H9 (cell line): Measurements from ENCODE around the gene TEX19. TPM values are rescaled to one million over a fixed set of nuclear protein-coding genes. Genes with fewer than 3 reads are reported as not detected.

ENCODE experiments used
- DNase-seq: peaks from one replicate; pipeline ENCODE4 v3.0.0-alpha.2; 2017
- H2AFZ ChIP-seq: one replicate; pipeline ENCODE4 v1.6.1; 2013; ENCODE audit warnings: mild to moderate bottlenecking, low read length, control low read depth, moderate library complexity
- H2AK5ac ChIP-seq: 2 replicates; pipeline ENCODE4 v1.6.1; 2013; ENCODE audit warnings: low read length, control low read depth, mixed read lengths; ENCODE audit not compliant: insufficient read length
- H2BK120ac ChIP-seq: one replicate; pipeline ENCODE4 v1.6.1; 2013; ENCODE audit warnings: low read depth, mild to moderate bottlenecking, low read length, control low read depth, inconsistent platforms; ENCODE audit not compliant: poor library complexity, severe bottlenecking
- H2BK12ac ChIP-seq: 2 replicates; pipeline ENCODE4 v1.6.1; 2013; ENCODE audit warnings: low read length, control low read depth, mixed read lengths, low read depth; ENCODE audit not compliant: insufficient read length
- H2BK15ac ChIP-seq: 2 replicates; pipeline ENCODE4 v1.6.1; 2013; ENCODE audit warnings: low read depth, low read length, control low read depth
- H2BK20ac ChIP-seq: one replicate; pipeline ENCODE4 v1.6.1; 2013; ENCODE audit warnings: low read depth, mild to moderate bottlenecking, low read length, control low read depth, inconsistent platforms; ENCODE audit not compliant: poor library complexity, severe bottlenecking
- H2BK5ac ChIP-seq: 2 replicates; pipeline ENCODE4 v1.6.1; 2013; ENCODE audit warnings: low read length, control low read depth, mixed read lengths; ENCODE audit not compliant: insufficient read length
- H3K14ac ChIP-seq: 2 replicates; pipeline ENCODE4 v1.6.1; 2013; ENCODE audit warnings: low read length, control low read depth; ENCODE audit not compliant: insufficient read depth
- H3K18ac ChIP-seq: 2 replicates; pipeline ENCODE4 v1.6.1; 2013; ENCODE audit warnings: low read depth, mild to moderate bottlenecking, mixed read lengths, low read length, control low read depth; ENCODE audit not compliant: insufficient read length
- H3K23ac ChIP-seq: 2 replicates; pipeline ENCODE4 v1.6.1; 2013; ENCODE audit warnings: low read length, control low read depth, mixed read lengths, low read depth; ENCODE audit not compliant: insufficient read length
- H3K23me2 ChIP-seq: 2 replicates; pipeline ENCODE4 v1.6.1; 2013; ENCODE audit warnings: low read depth, mild to moderate bottlenecking, mixed read lengths, low read length, control low read depth; ENCODE audit not compliant: insufficient read length, poor library complexity, severe bottlenecking
- H3K27ac ChIP-seq: 2 replicates; pipeline ENCODE4 v1.5.1; 2013; ENCODE audit warnings: low read length, control low read depth, mixed read lengths, low read depth; ENCODE audit not compliant: insufficient read length
- H3K27me3 ChIP-seq: 2 replicates; pipeline ENCODE4 v1.6.1; 2013; ENCODE audit warnings: low read length, control low read depth, inconsistent platforms; ENCODE audit not compliant: insufficient read depth
- H3K4ac ChIP-seq: 2 replicates; pipeline ENCODE4 v1.6.1; 2013; ENCODE audit warnings: low read depth, mild to moderate bottlenecking, control low read depth, inconsistent platforms, low read length, moderate library complexity
- H3K4me1 ChIP-seq: 2 replicates; pipeline ENCODE4 v1.6.1; 2013; ENCODE audit warnings: low read length, control low read depth, inconsistent platforms; ENCODE audit not compliant: insufficient read depth
- H3K4me2 ChIP-seq: 2 replicates; pipeline ENCODE4 v1.6.1; 2013; ENCODE audit warnings: low read length, control low read depth, mixed read lengths; ENCODE audit not compliant: insufficient read length, insufficient read depth
- H3K56ac ChIP-seq: 2 replicates; pipeline ENCODE4 v1.6.1; 2013; ENCODE audit warnings: low read depth, mild to moderate bottlenecking, mixed read lengths, low read length, control low read depth; ENCODE audit not compliant: insufficient read length
- H3K79me1 ChIP-seq: 2 replicates; pipeline ENCODE4 v1.6.1; 2013; ENCODE audit warnings: low read depth, mild to moderate bottlenecking, moderate library complexity, low read length, control low read depth, inconsistent platforms; ENCODE audit not compliant: insufficient read depth, poor library complexity, severe bottlenecking
- H3K79me2 ChIP-seq: 2 replicates; pipeline ENCODE4 v1.6.1; 2013; ENCODE audit warnings: low read length, control low read depth, inconsistent platforms; ENCODE audit not compliant: insufficient read depth
- H3K9ac ChIP-seq: 2 replicates; pipeline ENCODE4 v1.6.1; 2013; ENCODE audit warnings: low read length, control low read depth, mixed read lengths; ENCODE audit not compliant: insufficient read length; ENCODE audit errors: extremely low read depth
- H3K9me3 ChIP-seq: one replicate; pipeline ENCODE4 v1.6.1; 2013; ENCODE audit warnings: low read depth, low read length, inconsistent platforms; ENCODE audit not compliant: control insufficient read depth
- H3T11ph ChIP-seq: one replicate; pipeline ENCODE4 v1.6.1; 2013; ENCODE audit warnings: mild to moderate bottlenecking, low read length, control low read depth, inconsistent platforms
- H4K20me1 ChIP-seq: one replicate; pipeline ENCODE4 v1.6.1; 2013; ENCODE audit not compliant: control insufficient read depth, insufficient read length, insufficient read depth
- H4K5ac ChIP-seq: 2 replicates; pipeline ENCODE4 v1.6.1; 2013; ENCODE audit warnings: low read depth, mild to moderate bottlenecking, mixed read lengths, low read length, control low read depth; ENCODE audit not compliant: insufficient read length
- H4K8ac ChIP-seq: replicated peaks from 2 replicates; pipeline ENCODE4 v1.6.1; 2013; ENCODE audit warnings: low read length, control low read depth, mixed read lengths, low read depth; ENCODE audit not compliant: insufficient read length
- H4K91ac ChIP-seq: 2 replicates; pipeline ENCODE4 v1.6.1; 2013; ENCODE audit warnings: low read depth, mild to moderate bottlenecking, moderate library complexity, mixed read lengths, low read length, control low read depth; ENCODE audit not compliant: insufficient read length
- H3K27ac Mint-ChIP-seq, 3 experiments: 2 replicates in 2 of 3; 3 replicates in 1 of 3; pipeline ENCODE4 v1.8.0; 2020 to 2021; ENCODE audit warnings: mixed read lengths in 3 of 3, mild to moderate bottlenecking in 1 of 3, moderate library complexity in 1 of 3
- H3K27me3 Mint-ChIP-seq: 2 replicates; pipeline ENCODE4 v1.8.0; 2021; ENCODE audit warnings: low read depth, mild to moderate bottlenecking, moderate library complexity, mixed read lengths
- H3K36me3 Mint-ChIP-seq, 3 experiments: 2 replicates in 2 of 3; 3 replicates in 1 of 3; pipeline ENCODE4 v1.8.0; 2020 to 2021; ENCODE audit warnings: low read depth in 3 of 3, mixed read lengths in 3 of 3; ENCODE audit not compliant: insufficient read depth in 1 of 3
- H3K4me1 Mint-ChIP-seq, 2 experiments: 2 replicates each; pipeline ENCODE4 v1.8.0; 2020; ENCODE audit warnings: mixed read lengths in 2 of 2
- H3K4me3 Mint-ChIP-seq, 2 experiments: 2 replicates in 1 of 2; 3 replicates in 1 of 2; pipeline ENCODE4 v1.8.0; 2020 to 2021; ENCODE audit warnings: mild to moderate bottlenecking in 2 of 2, mixed read lengths in 2 of 2, moderate library complexity in 1 of 2
- H3K9me3 Mint-ChIP-seq, 2 experiments: 2 replicates in 1 of 2; 3 replicates in 1 of 2; pipeline ENCODE4 v1.8.0; 2020; ENCODE audit warnings: mild to moderate bottlenecking in 2 of 2, mixed read lengths in 2 of 2, moderate library complexity in 1 of 2
- WGBS: extraction: QIAGEN DNeasy Blood & Tissue Kit; methylation state at CpG from one replicate; pipeline ENCODE4 v1.1.7; 2013; ENCODE audit warnings: missing lambda C conversion rate, low lambda C conversion rate, mixed read lengths; ENCODE audit not compliant: insufficient read length; ENCODE audit errors: extremely low coverage; 5-methylcytosine and 5-hydroxymethylcytosine counted together
- total RNA-seq: library from RNA; stranded (reverse); gene quantifications from 2 replicates; pipeline ENCODE4 v1.2.1, GENCODE V29; 2021
- TF ChIP-seq, protein P1 (sequence below): fragments of 200-600 bp; sonication (generic); conservative IDR thresholded peaks from 3 replicates; pipeline ENCODE4 v1.8.0; 2021; ENCODE audit warnings: antibody characterized with exemption, mild to moderate bottlenecking

The TEX19 gene
- total RNA-seq, 1 experiment from 2014 or later: 1.4 TPM

DNA sequence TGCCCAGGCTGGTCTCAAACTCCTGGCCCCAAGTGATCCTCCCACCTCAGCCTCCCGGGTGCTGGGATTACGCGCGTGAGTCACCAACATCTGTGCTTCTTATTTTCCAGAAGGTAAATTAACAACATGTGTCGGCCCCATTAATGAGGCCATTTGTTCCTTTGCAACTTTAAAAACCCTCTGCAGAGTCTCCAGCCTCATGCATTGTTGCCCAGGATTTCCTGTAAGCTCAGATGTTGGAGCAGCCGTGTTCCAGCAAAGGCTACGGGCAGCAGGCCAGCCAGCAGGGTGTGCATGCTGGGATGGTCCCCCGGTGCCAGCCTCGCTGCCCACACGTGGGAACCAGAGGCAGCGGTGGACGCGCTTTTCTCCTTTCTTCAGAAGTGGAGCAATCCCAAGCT is 40.0 kb downstream of the TEX19 start:
- DNase-seq: no peak
- no CpG with 5 or more reads among the region's 13 CpGs for WGBS
- no peak overlapping the region for H3K14ac ChIP-seq
- H3K27ac Mint-ChIP-seq: no peak overlapping the region
- no peak overlapping the region for H4K91ac ChIP-seq
- H3K4me1 ChIP-seq: no peaks in the 10 kb centered on the region
- H3K56ac ChIP-seq: no peak overlapping the region
- no peak overlapping the region for H2AFZ ChIP-seq
- H3K79me1 ChIP-seq: no peaks in the 10 kb centered on the region
- H3K9ac ChIP-seq: no peak overlapping the region
- H3K79me2 ChIP-seq: no peaks in the 10 kb centered on the region
- no peak overlapping the region for H2BK5ac ChIP-seq
- H3K9me3 ChIP-seq: no peaks in the 10 kb centered on the region
- H3K9me3 Mint-ChIP-seq: no peaks in the 10 kb centered on the region
- no peak overlapping the region for H4K5ac ChIP-seq
- no peaks in the 10 kb centered on the region for H3K23me2 ChIP-seq
- H2BK120ac ChIP-seq: no peak overlapping the region
- no peaks in the 10 kb centered on the region for H4K20me1 ChIP-seq
- no peak overlapping the region for H3T11ph ChIP-seq
- H3K4me2 ChIP-seq: no peak overlapping the region
- H3K27me3 ChIP-seq: no peaks in the 10 kb centered on the region
- no peak overlapping the region for H3K4ac ChIP-seq
- no peak overlapping the region for H3K4me3 Mint-ChIP-seq
- H4K8ac ChIP-seq: no peak overlapping the region
- no peaks in the 10 kb centered on the region for H3K27me3 Mint-ChIP-seq
- no peak overlapping the region for H3K27ac ChIP-seq
- H2BK15ac ChIP-seq: no peak overlapping the region
- H2BK12ac ChIP-seq: no peak overlapping the region
- H2BK20ac ChIP-seq: no peak overlapping the region
- H3K23ac ChIP-seq: no peak overlapping the region
- no peak overlapping the region for H2AK5ac ChIP-seq
- H3K4me1 Mint-ChIP-seq: no peaks in the 10 kb centered on the region; a peak in 1 of 4 replicates
- no peak overlapping the region for H3K18ac ChIP-seq
- H3K36me3 Mint-ChIP-seq: peaks cover 2 to 23% (median 21%) of the 10 kb centered on the region in 3 experiments
- TF ChIP-seq, protein P1, sequence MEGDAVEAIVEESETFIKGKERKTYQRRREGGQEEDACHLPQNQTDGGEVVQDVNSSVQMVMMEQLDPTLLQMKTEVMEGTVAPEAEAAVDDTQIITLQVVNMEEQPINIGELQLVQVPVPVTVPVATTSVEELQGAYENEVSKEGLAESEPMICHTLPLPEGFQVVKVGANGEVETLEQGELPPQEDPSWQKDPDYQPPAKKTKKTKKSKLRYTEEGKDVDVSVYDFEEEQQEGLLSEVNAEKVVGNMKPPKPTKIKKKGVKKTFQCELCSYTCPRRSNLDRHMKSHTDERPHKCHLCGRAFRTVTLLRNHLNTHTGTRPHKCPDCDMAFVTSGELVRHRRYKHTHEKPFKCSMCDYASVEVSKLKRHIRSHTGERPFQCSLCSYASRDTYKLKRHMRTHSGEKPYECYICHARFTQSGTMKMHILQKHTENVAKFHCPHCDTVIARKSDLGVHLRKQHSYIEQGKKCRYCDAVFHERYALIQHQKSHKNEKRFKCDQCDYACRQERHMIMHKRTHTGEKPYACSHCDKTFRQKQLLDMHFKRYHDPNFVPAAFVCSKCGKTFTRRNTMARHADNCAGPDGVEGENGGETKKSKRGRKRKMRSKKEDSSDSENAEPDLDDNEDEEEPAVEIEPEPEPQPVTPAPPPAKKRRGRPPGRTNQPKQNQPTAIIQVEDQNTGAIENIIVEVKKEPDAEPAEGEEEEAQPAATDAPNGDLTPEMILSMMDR: no peak
